LoVo (cell line): ENCODE measurements around the gene TNFSF9.
A peak's percentile ranks its signal among the peaks of the same experiment; 100 is the strongest.

Source experiments
- DNase-seq: peaks from one replicate; pipeline ENCODE4 v3.0.0-alpha.2; 2016; ENCODE audit warnings: low spot score

Gene TNFSF9

DNA sequence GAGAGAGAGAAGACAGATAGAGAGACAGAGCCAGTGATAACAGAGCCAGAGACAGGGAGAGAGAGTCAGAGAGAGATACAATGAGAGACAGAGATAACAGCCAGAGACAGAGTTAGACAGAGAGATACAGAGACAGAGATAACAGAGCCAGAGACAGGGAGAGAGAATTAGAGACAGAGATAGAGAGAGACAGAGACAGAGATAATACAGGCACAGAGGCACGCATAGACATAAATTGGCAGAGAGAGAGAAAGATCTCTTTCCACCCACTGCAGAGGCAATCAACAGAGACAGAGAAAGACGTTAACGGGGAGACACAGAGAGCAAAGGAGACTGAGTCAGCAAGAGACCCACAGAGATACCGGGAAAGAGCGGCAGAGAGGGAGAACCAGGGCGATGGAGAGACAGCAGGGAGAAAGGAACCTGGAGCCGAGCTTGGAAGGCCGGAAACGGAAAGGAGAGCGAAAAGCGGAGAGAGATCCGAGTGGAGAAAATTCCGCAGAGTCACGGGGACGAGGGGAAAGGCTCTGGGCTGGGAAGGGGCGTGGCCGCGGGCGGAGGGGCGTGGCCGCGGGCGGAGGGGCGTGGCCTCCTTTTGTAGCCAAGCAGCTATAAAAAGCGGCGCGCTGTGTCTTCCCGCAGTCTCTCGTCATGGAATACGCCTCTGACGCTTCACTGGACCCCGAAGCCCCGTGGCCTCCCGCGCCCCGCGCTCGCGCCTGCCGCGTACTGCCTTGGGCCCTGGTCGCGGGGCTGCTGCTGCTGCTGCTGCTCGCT, at the start of gene TNFSF9:
Gene TNFSF9, plus strand, starts transcription at position 641 of the 777 bp plus-strand sequence. Its CDS starts 11 bp downstream, at position 652.
- DNase-seq: peak; percentile 94

GRCh38 chr19:6481541-6482342, 49.1 kb upstream of the TNFSF9 start, which contains the start of gene DENND1C:
TSS of gene DENND1C (minus strand) at chr19:6481787. CDS start at chr19:6481695, 92 bp downstream.
- no peak for DNase-seq

DNA sequence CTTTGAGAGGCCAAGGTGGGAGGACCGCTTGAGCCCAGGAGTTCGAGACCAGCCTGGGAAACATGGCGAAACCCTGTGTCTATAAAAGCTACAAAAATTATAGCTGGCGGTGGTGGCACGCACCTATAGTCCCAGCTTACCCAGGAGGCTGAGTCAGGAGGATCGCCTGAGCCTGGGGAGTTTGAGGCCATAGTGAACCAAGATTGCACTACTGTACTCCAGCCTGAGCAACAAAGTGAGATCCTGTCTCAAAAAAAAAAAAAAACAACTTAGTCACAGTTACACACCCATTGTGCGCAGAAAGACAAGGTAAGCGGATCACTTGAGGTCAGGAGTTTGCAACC, 48.5 kb upstream of the TNFSF9 start:
- no peak for DNase-seq

DNA sequence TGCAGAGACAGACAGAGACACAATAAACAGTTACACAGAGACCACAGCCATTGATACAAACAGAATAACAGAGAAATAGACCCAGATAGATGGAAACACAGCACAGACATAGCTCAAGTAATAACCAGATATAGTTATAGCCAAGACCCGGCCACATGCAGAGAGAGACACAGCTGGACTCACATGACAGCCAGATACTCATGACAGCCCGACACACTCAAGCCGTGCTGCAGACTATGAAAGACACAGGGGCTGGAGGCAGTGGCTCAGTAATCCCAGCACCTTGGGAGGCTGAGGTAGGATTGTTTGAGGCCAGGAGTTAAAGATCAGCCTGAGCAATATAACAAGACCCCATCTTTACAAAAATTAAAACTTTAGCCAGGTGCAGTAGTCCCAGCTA, 47.6 kb upstream of the TNFSF9 start:
- DNase-seq: no peak

DNA sequence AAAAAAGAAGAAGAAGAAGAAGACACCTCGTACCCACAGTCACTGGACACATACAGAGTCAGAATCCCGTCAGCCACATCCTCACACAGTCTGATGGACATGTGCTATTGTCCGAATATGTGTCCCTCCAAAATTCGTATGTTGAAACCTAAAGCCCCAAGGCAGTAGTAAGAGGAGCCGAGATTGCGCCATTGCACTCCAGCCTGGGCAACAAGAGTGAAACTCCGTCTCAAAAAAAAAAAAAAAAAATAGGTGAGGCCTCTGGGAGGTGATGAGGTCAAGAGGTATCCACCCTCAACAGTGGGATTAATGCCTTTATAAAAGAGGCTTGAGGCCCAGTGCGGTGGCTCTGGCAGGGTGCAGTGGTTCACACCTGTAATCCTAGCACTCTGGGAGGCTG, 46.6 kb upstream of the TNFSF9 start:
- DNase-seq: no peak

- DNase-seq: no peak
These were observed 46.0 kb upstream of the TNFSF9 start for GRCh38 chr19:6484831-6485230.

DNA sequence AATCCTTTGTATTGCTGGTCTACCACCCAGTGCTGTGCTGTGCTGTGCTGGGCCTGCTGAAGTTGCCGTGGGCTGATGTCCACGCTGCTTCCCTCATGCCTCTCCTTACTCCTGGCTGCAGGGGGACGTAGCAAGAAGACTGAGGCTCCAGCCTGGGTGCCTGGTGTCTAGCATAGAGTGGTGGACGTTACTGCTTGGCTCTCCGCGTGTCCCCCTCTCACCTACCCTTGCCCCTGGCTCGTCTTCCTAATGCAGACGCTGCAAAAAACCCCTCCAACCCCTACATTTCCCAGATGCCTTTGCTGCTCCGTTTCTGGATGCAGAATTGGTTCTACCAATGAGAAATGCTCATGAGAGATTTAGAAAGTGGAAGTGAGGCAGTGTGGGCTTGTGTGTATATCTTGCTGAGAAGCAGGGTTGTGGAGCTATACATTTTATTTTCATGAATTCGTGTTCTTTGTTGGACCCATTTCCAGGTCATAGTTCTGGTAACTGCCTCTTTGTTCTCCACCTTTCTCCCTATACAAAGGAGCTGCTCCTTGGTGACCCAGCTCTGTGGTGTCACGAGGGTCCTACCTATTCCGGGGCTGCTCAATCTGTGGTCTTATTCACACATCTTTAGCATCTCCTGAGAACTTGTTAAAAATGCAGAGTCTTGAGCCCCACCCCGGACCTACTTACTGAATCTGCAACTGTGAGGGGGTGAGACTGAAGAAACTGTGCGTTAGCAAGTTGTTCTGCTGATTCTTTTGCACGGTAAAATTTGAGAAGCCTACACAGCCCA, 41.4 kb upstream of the TNFSF9 start:
- no peak for DNase-seq

GRCh38 chr19:6490134-6490533, 40.7 kb upstream of the TNFSF9 start:
- DNase-seq: no peak

DNA sequence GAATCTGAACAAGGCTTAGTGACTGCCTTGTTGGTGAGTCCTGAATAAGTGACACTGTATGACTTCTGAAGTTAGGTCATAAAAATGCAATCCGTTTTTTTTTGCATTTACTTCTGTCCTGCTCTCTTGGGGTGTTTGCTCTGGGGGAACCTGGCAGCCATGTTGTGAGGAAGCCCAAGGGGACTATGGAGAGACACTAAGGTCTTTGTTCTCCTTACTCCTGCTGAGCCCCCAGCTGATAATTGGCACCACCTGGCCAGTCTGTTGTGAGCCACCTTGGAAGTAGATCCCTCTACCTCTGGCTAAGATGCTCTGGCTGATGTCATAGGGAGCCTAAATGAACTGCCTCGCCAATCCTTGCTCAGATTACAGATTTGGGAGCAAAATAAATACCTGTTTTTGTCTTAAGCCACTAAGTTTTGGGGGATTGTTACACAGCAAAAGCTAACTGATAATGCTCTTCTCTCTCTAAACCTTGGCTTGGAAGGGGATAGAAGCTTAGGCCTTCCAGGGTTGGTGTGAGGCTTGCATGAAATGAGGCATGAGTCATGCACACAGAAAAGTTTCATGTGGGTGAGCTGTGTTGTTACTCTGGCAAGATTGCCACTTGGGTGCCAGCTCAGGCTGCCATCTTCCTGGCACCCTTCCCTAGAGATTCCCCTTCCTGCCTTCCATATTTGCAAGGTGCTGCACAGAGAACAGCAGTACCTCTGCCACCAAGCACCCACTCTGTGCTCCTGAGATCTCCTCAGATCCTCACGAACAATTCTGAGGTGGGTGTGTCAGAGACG, 38.8 kb upstream of the TNFSF9 start:
- no peak for DNase-seq

GRCh38 chr19:6494438-6495036, 36.3 kb upstream of the TNFSF9 start:
- DNase-seq: no peak

GRCh38 chr19:6495947-6496346, 34.9 kb upstream of the TNFSF9 start:
- no peak for DNase-seq

- DNase-seq: no peak
These were observed 32.4 kb upstream of the TNFSF9 start for GRCh38 chr19:6498294-6499036.

- no peak for DNase-seq
These were observed 31.6 kb upstream of the TNFSF9 start for GRCh38 chr19:6499052-6499790.

DNA sequence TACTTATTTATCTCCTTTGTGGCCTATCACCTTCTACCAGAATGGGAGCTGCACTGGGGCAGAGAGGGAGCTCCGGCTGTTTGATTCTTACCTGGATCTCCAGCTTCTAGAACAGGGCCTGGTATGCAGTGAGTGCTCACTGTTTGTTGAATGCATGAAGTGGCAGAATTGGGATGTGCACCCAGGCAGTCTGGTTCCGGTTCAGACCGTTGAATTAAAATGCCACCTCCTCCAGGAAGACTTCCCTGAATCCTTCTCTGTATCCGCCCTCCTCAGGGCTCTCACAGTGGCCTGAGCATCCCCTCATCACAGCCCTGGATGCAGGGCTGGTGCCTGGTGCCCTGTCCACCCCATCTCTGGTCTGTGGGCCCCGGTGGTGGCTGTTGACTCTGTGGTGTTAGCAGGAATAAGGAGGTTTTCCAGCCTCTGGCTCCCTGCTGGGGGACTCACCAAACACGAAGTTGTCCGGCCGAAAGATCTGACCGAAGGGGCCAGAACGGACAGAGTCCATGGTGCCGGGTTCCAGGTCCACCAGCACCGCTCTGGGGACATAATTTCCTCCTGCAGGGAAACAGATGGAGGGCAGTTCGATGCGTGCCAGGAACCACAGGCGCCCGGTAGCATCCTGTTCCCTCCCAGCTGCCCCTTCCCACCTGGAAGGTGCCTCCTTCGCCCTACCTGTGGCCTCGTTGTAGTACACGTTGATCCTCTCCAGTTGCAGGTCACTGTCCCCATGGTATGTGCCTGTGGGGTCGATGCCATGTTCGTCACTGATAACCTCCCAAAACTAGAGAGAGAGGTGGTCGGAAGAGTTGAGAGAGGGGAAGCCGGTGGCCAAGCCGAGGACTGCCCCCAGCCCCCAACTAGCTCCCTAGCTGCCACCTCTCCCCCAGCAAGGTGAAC, 29.7 kb upstream of the TNFSF9 start:
- no peak for DNase-seq

DNA sequence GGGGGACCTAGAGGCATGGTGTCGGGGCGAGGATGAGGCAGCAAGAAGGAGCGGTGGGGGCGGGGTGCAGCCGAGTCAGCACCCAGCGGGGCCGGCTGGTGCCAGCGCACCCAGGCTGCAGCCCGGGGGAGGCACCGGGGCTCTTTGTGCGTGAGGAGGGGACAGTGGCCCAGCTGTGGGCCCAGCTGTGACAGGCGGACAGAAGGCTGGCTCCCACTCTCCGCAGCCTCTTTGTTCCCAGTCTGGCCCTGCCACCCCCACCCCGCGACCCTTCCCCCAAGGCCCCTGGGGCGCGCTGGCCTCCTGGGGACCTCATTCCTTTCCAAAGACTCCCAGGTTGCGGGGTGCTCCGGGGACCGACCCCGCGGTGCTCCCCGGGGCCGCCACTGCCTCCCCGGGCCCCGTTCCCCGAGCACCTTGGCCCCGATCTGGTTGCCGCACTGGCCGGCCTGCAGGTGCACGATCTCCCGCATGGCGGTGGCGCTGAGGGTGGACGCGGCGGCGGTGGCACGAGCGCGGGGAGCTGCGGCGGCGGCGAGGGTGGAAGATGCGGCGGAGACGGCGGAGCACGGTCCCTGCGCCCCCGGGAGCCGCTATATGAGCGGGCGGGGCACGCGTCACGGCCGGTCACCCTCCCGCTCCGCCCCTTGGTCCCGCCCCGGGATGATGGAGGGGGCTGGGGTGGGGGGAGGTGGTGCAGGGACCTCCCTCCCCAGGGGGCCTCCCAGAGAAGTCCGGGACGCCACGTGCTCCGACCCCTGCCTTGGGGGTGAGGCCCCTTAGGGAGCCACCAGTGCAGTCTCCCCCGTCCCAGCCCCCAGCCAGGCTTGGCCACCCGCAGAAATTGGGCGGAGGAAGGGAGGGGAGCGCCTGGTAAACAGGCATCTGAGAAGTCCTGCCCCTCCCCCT, 28.8 kb upstream of the TNFSF9 start, which contains the start of gene TUBB4A:
Gene TUBB4A, minus strand, starts transcription at position 570 of the 909 bp plus-strand sequence. Its CDS starts 97 bp downstream, at position 473.
- DNase-seq: no peak

- DNase-seq: no peak
These were observed 27.2 kb upstream of the TNFSF9 start for GRCh38 chr19:6503407-6504201.
